Measurements from ENCODE around the gene MAEL.

The MAEL gene

DNA sequence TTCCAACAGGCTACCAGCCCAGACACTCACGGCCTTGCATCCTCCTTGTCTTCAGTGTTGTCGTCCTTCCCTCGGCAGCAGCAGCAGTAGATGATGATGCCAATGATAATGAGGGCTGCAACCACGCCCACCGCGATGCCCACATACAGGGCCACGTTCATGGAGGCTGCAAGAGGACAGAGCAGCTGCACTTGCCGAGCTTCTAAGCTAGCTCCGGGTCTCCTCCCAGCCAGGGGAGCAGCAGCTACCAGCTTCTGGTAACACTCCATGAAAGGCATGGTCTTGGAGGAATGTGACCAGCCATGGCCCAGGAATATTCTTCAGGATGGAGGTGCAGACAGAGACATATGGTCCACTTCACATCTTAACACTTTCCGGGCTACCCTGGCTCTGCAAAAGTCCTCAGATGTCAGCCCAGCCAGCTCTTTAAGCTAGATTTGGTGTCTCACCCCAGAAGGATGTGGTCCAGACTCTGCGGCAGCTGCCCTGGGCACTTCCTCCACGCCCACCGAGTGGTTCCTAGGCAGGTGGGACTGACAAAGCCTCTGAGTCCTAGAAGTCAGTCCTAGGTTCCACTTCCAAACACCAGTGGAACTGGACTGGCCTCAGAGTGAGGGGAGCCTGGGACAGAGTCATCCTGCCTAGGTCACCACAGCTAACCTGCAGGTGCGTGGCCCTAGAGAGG is 66.0 kb downstream of the MAEL start:
- DNase-seq (ENCODE audit: low read depth in 3 of 3) = no peak

DNA sequence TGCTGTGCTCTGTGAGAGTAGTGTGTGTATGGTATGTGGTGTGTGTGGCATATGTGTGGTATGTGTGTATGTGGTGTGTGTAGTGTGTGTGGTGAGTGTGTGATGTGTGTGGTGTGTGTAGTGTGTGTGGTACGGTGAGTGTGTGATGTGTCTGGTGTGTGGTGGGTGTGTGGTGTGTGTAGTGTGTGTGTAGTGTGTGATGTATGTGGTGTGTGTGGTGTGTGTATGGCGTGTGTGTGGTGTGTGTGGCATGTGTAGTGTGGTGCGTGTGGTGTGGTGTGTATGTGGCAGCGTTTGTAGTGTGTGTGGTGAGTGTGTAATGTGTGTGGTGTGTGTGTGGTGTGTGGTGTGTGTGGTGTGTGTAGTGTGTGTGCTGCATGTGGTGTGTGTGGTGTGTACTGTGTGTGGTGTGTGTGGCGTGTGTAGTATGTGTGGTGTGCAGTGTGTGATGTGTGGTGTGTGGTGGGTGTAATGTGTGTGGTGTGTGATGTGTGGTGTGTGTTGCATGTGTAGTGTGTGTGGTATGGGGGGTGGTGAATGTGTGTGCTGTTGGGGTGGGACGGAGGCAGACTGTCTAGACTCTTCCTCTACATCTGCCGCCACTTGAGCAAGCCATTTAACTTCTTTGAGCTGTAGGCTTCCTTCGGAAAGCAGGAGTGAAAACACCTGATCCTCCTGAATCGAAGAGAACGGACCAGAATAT is 67.6 kb downstream of the MAEL start:
- DNase-seq (ENCODE audit: low read depth in 3 of 3) = no peak

DNA sequence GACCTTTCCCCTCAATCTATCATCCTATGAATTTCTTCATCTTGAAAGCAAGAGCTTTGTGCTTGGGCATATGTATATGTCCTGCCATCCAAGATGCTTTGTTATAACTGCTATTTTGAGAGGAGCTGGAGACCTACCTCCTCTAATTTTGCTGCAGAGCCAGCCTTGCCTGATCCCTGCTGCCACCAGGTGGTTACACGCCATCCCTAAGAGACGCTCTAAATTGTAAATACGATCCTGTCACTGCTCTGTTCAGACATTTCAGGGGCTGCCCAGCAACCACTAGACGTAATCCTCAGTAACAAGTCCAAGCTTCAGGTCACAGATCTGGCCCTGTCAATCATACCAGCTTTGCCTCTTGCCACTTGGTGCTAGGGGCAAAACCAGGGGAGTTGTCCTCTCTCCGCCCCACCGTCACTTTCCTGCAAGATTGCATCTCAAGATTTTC is 68.2 kb downstream of the MAEL start:
- no peak for DNase-seq (ENCODE audit: low read depth in 3 of 3)

DNA sequence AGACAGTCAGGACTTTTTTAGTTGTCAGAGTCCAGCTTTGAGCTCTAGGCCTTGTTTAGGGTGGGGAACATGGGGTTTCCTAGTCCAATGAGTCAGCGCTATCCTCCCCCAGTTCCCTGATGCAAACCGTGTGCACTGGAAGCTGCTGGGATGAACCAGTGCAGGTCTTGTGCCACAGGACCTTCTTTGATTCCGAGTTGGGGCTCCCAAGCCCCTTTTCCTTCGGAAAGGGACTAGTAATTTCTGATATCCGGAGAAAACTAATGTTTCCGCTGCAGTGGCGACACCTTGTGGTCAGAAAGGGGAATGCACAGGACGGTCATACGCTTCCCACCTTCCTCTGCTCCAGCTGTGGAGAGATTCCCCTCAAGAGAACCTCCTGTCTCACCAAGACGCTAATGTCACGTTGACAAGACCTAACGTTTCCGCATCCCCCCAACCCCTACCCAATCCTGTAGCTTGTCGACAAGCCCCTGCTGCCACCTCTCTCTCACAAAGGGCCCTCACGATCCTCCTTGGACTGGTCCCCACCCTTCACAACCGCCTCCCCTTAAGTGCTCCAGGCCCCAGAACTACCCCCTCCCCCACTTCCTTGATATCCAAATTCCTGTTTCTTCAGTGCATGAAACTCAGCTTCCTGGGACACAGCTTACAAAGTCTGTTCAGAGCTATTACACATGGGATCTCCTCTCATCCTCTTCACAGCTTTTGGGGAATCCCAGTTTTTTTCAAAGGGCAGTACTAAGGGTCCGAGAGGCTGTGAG is 70.1 kb downstream of the MAEL start:
- DNase-seq (ENCODE audit: low read depth in 3 of 3) = peak; percentile 49 to 65 (median 64)

DNA sequence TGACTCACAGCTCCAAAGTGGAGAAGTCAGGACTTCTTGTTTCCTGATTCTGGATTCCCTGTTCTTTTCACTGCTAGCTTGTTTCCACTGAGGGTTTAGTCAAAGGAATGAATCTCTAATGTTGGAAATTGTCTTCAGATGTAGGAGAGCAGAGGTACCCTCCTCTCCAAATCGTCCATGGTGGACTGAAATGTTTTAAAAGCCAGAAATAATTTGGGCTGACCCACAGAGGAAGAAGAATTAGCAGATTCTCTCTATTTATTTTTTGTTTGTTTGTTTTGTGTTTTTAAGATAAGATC is 70.7 kb downstream of the MAEL start:
- DNase-seq (ENCODE audit: low read depth in 3 of 3) = no peak

DNA sequence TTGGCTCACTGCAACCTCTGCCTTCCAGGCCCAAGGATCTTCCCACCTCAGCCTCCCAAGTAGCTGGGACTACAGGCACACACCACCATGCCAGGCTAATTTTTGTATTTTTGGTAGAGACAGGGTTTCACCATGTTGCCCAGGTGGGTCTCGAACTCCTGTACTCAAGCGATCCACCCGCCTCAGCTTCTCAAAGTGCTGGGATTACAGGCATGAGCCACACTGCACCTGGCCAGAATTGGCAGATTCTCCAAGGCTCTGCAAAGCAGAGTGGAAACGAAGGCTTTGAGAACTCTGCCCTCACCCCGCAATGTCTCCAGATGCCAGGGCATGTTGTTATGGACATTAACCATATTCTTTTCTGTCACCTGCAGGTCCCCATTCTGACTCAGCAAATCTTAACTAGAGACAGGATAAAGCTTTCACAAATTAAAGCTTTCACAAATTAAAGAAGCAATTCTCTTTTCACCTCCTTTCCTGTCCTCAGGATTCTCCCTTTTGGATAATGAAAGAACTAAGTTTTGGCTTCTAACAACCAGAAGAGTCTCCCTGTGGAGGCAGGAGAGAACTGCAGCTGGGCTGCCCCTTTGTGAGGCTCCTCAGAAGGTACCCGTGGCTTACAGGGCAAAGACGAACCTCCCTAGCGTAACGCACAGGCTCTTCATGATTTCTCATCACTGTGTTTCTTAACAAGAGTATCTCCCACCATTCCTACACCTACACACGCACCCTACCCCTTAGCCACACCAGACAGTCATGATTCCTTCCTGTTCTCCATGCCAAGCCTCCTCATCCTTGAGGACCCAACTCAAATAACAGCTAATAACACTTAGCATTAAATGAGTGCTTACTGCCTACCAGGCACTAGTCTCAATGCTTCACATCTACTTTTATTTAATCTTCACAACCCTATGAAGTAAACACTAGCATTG is 71.3 kb downstream of the MAEL start:
- no peak for DNase-seq (ENCODE audit: low read depth in 3 of 3)

DNA sequence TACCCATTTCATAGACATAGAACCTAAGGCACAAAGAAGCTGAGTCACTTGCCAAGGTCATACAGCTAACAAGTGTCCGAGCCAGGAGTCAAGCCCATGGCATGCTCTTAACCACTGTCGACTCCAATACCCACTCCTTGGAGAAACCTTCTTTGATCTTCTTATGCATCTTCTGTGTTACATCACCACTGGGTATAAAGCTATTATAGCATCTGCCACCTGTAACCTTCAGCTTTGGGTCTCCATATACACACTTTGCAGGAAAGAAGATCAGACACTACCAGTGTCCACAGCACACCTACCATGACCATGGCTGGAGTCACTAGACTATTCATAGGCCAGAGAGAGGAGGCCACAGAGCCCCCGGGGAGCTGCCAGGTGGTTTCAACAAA is 72.0 kb downstream of the MAEL start:
- DNase-seq (ENCODE audit: low read depth in 3 of 3) = no peak

DNA sequence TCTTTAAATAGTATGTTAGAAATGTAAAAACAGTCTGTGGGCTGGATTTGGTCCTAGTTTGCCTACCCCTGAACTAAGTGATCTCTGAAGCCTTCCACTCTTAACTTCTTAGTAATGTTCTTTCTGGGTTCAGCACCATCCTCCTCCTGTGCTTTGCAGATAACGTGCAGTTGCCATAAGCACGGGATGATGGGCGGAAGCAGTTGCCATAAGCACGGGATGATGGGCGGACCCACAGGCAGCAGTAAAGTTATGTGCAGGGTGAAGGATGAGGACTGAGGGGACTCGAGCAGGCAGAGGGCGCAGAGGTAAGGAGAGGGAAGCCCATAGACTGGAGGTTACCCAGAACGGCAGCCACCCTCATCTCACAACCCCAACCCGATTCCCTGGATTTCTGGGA is 75.5 kb downstream of the MAEL start:
- DNase-seq (ENCODE audit: low read depth in 3 of 3) = no peak

DNA sequence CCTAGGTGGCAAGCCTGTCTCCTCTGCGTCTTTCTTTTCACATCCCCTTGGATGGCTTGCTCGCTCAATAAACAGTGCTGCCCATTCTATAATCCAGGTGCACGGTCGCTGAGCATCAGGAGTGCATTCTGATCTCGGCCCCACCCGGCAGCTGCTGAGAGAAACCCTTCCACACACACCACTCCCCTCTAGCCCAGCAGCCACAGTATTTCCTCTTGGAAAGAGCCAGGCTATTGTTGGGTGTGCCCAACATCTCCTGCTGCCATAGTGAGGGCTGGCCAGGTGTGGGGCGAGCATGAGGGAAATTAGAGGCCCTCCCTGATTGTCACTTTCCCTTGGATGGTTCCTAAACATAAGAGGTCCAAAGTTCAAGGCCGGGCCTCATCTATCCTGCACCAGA is 76.4 kb downstream of the MAEL start:
- no peak for DNase-seq (ENCODE audit: low read depth in 3 of 3)

DNA sequence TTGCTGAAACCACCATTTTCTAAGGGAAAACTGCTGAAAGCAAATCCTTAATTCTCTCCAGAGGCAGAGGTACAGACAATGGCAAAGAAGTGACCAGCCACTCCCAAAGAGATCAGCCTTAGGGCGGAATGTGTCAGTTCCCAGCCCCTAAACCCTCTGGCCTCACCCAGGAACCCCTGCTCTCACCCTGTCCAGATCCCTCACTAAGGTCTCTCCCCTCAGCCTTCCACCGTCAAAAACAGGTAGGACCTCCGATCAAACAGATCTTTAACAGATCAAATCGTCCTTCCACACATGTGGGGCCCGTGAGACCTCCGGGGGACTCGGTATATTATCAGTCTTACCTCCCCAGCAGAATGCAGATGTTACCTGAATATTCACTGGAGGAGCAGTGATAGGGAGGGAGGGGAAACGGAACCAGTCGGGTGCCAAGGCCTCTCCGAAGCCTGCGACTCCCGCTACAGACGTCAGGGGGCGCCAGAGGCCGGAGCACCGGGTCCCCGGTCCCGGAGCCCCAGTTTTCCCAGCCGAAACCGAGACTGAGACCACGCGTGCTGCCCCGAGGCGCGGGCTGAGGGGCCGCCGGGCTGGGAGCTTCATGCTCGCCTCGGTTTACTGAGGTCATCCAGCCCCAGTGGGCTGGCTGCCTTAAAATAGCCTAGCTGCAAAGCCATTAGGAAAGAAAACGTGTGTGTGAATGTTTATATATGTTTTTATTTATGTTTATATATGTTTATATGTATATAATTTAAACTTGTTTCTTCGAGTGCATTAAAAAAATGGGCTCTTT is 77.4 kb downstream of the MAEL start:
- peak; percentile 63 to 71 (median 68) for DNase-seq (ENCODE audit: low read depth in 3 of 3)

DNA sequence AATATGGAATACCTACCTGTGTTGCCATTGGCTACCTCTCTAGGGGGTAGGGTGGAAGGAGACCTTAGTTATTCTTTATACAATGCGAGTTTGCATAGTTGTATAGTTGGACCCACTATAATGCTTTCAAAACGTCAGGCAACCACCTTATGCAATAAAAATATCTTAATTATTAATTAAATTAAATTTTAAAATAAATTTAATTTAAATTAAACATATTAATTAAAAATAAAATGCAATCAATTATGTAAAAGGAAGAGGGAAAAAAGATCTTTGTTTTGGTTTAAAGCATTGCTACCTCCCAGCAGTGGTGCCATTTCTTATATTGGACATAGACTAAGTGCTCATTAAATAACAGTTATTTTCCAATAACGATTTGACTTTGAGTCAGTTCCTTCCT is 78.8 kb downstream of the MAEL start:
- DNase-seq (ENCODE audit: low read depth in 3 of 3) = no peak

DNA sequence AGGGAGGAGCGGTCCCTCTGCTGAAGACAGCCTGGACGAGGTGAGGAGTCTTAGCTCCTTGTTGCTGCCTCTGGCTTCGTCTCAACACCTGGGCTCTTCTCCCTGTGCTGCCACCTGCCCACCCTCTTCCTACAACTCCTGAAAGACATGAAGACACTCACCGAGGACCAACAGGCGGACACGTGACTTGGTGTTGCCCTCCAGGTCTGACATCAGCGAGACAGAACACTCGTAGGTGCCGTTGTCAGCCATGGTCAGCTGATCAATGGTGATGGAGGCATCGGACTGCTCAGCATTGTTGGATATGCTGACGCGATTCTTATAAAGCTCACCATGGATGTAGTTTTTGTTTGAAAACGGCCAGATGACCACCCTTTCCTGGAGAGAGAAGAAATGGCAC is 79.7 kb downstream of the MAEL start:
- no peak for DNase-seq (ENCODE audit: low read depth in 3 of 3)

DNA sequence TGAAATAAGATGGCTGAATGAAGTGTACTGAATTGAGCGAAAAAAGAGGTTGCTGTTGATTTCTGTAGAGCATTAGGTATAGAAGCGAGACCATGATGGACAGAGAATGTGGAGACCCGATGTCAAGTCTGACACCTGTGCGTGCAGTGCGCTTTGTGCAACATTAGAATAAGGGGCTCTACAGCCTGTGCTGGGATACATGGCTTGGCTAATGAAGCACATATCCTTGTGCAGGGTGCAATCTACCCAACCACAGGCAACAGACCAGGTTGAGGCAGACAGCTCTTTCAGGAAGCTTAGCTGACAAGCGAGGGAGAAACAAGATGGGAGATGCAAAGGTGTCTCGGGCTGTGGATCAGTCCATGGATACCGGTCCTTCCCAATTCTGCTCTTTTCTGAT is 82.2 kb downstream of the MAEL start:
- DNase-seq (ENCODE audit: low read depth in 3 of 3) = no peak
